HCT116 (cell line): ENCODE data around the gene RAD23A. TPM values are rescaled to one million over a fixed set of nuclear protein-coding genes. Genes with fewer than 3 reads are reported as not detected.

ENCODE experiments used
- ATAC-seq: fragments of 200-7000 bp; cut with Tn5 transposase; 2 replicates; pipeline ENCODE4 v1.9.1; 2020; ENCODE audit warnings: mild to moderate bottlenecking, moderate library complexity
- BruUV-seq: library from RNA; stranded (reverse); fragments of 400-500 nt; replicated peaks from 2 replicates; lab custom pipeline; 2021; lab: Mats Ljungman, UMichigan
- CTCF ChIA-PET: fragments of 300-600 bp; sonication (Branson Sonifier 250); formaldehyde crosslinking; loops from one replicate; lab custom pipeline; 2021; ENCODE audit warnings: antibody characterized with exemption; lab: Charles Lee
- POLR2A ChIA-PET: fragments of 300-600, 350-600 bp; sonication (Branson Sonifier 250); formaldehyde crosslinking; loops from one replicate; lab custom pipeline; 2021; ENCODE audit warnings: antibody characterized with exemption; lab: Charles Lee
- RAD21 ChIA-PET, 2 experiments: fragments of 300-600 bp; sonication (Branson Sonifier 250); formaldehyde crosslinking; loops; one replicate each; lab custom pipeline; 2023; ENCODE audit warnings: low total read pairs in 2 of 2; ENCODE audit not compliant: uncharacterized antibody in 2 of 2, unreplicated experiment in 2 of 2, low non-redundant PET in 1 of 2; lab: Charles Lee
- DNase-seq: peaks from one replicate; pipeline ENCODE4 v3.0.0-alpha.2; 2010; ENCODE audit warnings: low read depth, low spot score
- H2AFZ ChIP-seq: fragments of 200-600 bp; shearing (Covaris generic), sonication (generic); 2 replicates; pipeline ENCODE4 v1.6.1; 2017; ENCODE audit warnings: low read depth, mixed run types, mixed read lengths, antibody characterized with exemption, low read length; ENCODE audit not compliant: poor library complexity, severe bottlenecking
- H3K27ac ChIP-seq: 2 replicates; pipeline ENCODE4 v1.5.1; 2012; ENCODE audit warnings: low read depth, low read length
- H3K27me3 ChIP-seq: fragments of 200-600 bp; sonication (generic); 2 replicates; pipeline ENCODE4 v1.6.1; 2016; ENCODE audit warnings: mixed run types, low read length, mixed read lengths; ENCODE audit not compliant: insufficient read depth
- H3K36me3 ChIP-seq, 2 experiments: fragments of 200-500 bp in 1 of 2; fragments of 200-600 bp in 1 of 2; sonication (Bioruptor generic) in 1 of 2; sonication (generic) in 1 of 2; 2 replicates each; pipeline versions ENCODE4 v1.5.1 to v1.6.1; 2014 to 2016; ENCODE audit warnings: low read length in 2 of 2, inconsistent platforms in 1 of 2, mixed read lengths in 1 of 2, mixed run types in 1 of 2; ENCODE audit not compliant: insufficient read depth in 2 of 2, control insufficient read depth in 1 of 2
- H3K4me1 ChIP-seq, 2 experiments: fragments of 200-600 bp in 1 of 2; sonication (generic) in 1 of 2; 2 replicates each; pipeline versions ENCODE4 v1.5.1 to v1.6.1; 2012 to 2017; ENCODE audit warnings: low read length in 2 of 2, inconsistent platforms in 1 of 2, mild to moderate bottlenecking in 1 of 2, mixed read lengths in 1 of 2, mixed run types in 1 of 2, moderate library complexity in 1 of 2; ENCODE audit not compliant: insufficient read depth in 2 of 2, control insufficient read depth in 1 of 2
- H3K4me2 ChIP-seq: fragments of 200-600 bp; sonication (generic); 2 replicates; pipeline ENCODE4 v1.6.1; 2017; ENCODE audit warnings: mixed run types, low read length, mixed read lengths
- H3K4me3 ChIP-seq, 2 experiments: fragments of 200-600 bp in 1 of 2; sonication (generic) in 1 of 2; replicated peaks in 1 of 2; 2 replicates each; pipeline ENCODE4 v1.5.1; 2011 to 2016; ENCODE audit warnings: low read length in 2 of 2, control low read depth in 1 of 2, low read depth in 1 of 2, mild to moderate bottlenecking in 1 of 2, mixed read lengths in 1 of 2, mixed run types in 1 of 2
- H3K79me2 ChIP-seq: fragments of 200-600 bp; sonication (generic); 2 replicates; pipeline ENCODE4 v1.6.1; 2017; ENCODE audit warnings: mild to moderate bottlenecking, mixed run types, low read length, moderate library complexity, mixed read lengths; ENCODE audit not compliant: insufficient read depth
- H3K9ac ChIP-seq: fragments of 200-600 bp; sonication (generic); 2 replicates; pipeline ENCODE4 v1.6.1; 2016; ENCODE audit warnings: low read length, mixed read lengths
- H3K9me2 ChIP-seq: fragments of 200-600 bp; sonication (generic), shearing (Covaris generic); 2 replicates; pipeline ENCODE4 v1.6.1; 2017; ENCODE audit warnings: mixed run types, mild to moderate bottlenecking, moderate library complexity; ENCODE audit not compliant: insufficient read depth
- H3K9me3 ChIP-seq, 2 experiments: fragments of 200-500 bp in 1 of 2; fragments of 200-600 bp in 1 of 2; sonication (Bioruptor generic) in 1 of 2; sonication (generic) in 1 of 2; 2 replicates each; pipeline ENCODE4 v1.6.1; 2014 to 2017; ENCODE audit warnings: low read length in 2 of 2, mixed read lengths in 2 of 2, inconsistent platforms in 1 of 2, low read depth in 1 of 2, mild to moderate bottlenecking in 1 of 2, mixed run types in 1 of 2, moderate library complexity in 1 of 2; ENCODE audit not compliant: control insufficient read depth in 1 of 2, insufficient read depth in 1 of 2
- H4K20me1 ChIP-seq: fragments of 200-600 bp; sonication (generic), shearing (Covaris generic); 2 replicates; pipeline ENCODE4 v1.6.1; 2017; ENCODE audit warnings: mixed run types, mild to moderate bottlenecking, moderate library complexity; ENCODE audit not compliant: insufficient read depth
- CEBPB ChIP-seq: IDR thresholded peaks from 2 replicates; pipeline ENCODE4 v1.6.1; 2012; ENCODE audit warnings: low read depth
- JUND ChIP-seq: IDR thresholded peaks from 2 replicates; pipeline ENCODE4 v1.6.1; 2012
- POLR2A ChIP-seq: IDR thresholded peaks from 2 replicates; pipeline ENCODE4 v1.7.0; 2011; ENCODE audit warnings: borderline replicate concordance; ENCODE audit not compliant: insufficient read depth, insufficient read length; ENCODE audit errors: extremely low read depth
- POLR2AphosphoS5 ChIP-seq: IDR thresholded peaks from 2 replicates; pipeline ENCODE4 v1.6.1; 2011; ENCODE audit warnings: mild to moderate bottlenecking, low read depth, low read length, moderate library complexity
- RAD21 ChIP-seq: IDR thresholded peaks from 2 replicates; pipeline ENCODE4 v1.6.1; 2012; ENCODE audit warnings: low read depth, mild to moderate bottlenecking
- SIN3A ChIP-seq: IDR thresholded peaks from 2 replicates; pipeline ENCODE4 v1.6.1; 2012; ENCODE audit warnings: low read depth
- TCF7L2 ChIP-seq: IDR thresholded peaks from 2 replicates; pipeline ENCODE4 v1.7.0; 2011; ENCODE audit warnings: borderline replicate concordance, inconsistent platforms; ENCODE audit not compliant: insufficient read depth, insufficient read length; ENCODE audit errors: extremely low read depth
- YY1 ChIP-seq: IDR thresholded peaks from 2 replicates; pipeline ENCODE4 v1.6.1; 2011; ENCODE audit warnings: low read length, low read depth, moderate library complexity, mild to moderate bottlenecking; ENCODE audit not compliant: insufficient replicate concordance; ENCODE audit errors: extremely low read depth
- ZFX ChIP-seq: fragments of 450-650 bp; IDR thresholded peaks from 2 replicates; pipeline ENCODE4 v1.6.1; 2017
- ZNF274 ChIP-seq: fragments of 200-500 bp; sonication (Bioruptor generic); IDR thresholded peaks from 2 replicates; pipeline ENCODE4 v1.6.1; 2014; ENCODE audit warnings: mild to moderate bottlenecking, low read depth, low read length, inconsistent platforms
- intact Hi-C: fragments of 100-400 bp; cut with micrococcal nuclease; formaldehyde crosslinking; loops from 2 replicates; pipeline ENCODE4 v1.10.0; 2022
- total RNA-seq: library from RNA; stranded (reverse); gene quantifications from one replicate; pipeline ENCODE4 v1.2.1, GENCODE V29; 2021; ENCODE audit not compliant: unreplicated experiment
- TF ChIP-seq, protein P1 (sequence below): IDR thresholded peaks from 2 replicates; pipeline ENCODE4 v1.6.1; 2012
- TF ChIP-seq, protein P2 (sequence below): IDR thresholded peaks from 2 replicates; pipeline ENCODE4 v1.6.1; 2012; ENCODE audit warnings: low read depth
- TF ChIP-seq, protein P3 (sequence below), 3 experiments: fragments of 200-600 bp in 1 of 3; sonication (generic) in 1 of 3; IDR thresholded peaks in 2 of 3; conservative IDR thresholded peaks in 1 of 3; 2 replicates each; pipeline ENCODE4 v1.5.1; 2012 to 2017; ENCODE audit warnings: low read depth in 2 of 3, low read length in 2 of 3, antibody characterized with exemption in 1 of 3, borderline replicate concordance in 1 of 3, control low read depth in 1 of 3, mild to moderate bottlenecking in 1 of 3, mixed read lengths in 1 of 3, mixed run types in 1 of 3, moderate library complexity in 1 of 3; ENCODE audit not compliant: insufficient read depth in 1 of 3

Gene RAD23A
- total RNA-seq, 1 experiment from 2014 or later, result 163 TPM

DNA sequence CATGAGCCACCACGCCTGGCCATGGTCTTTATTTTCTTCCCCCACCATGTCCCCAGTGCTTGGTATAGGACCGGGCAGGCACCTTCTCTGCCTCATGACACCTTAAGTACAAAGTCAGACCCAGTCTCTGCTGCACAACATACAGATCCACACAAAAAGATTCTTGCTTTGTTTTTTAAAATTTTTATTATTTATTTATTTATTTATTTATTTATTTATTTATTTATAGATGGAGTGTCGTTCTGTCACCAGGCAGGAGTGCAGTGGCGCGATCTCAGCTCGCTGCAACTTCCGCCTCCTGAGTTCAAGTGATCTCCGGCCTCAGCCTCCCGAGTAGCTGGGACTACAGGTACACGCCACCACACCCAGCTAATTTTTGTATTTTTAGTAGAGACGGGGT is 47.1 kb downstream of the RAD23A start:
- ChIA-PET RAD21 (no interaction called here), POLR2A (interaction anchor here (0.7 kb wide), 1 partner anchor 160 kb away, joined by 3 read pairs; no protein-coding TSS in a partner anchor), CTCF (interaction anchor here (1.1 kb wide), 1 partner anchor 27 kb away, joined by 3 read pairs; no protein-coding TSS in a partner anchor)
- no peaks in the 10 kb centered on the region for H3K9me3 ChIP-seq
- H3K4me1 ChIP-seq, result peaks cover 5 to 17% of the 10 kb centered on the region in 2 experiments; a peak in 3 of 4 replicates
- H3K9me2 ChIP-seq, result no peaks in the 10 kb centered on the region
- no peak overlapping the region for H2AFZ ChIP-seq
- DNase-seq (no peak), ATAC-seq (no peak)
- TF ChIP-seq RAD21, result no peak
- TF ChIP-seq CEBPB, result no peak
- TF ChIP-seq JUND, result no peak
- TF ChIP-seq ZNF274, result no peak
- no peak for TF ChIP-seq POLR2A
- no peak for TF ChIP-seq POLR2AphosphoS5
- TF ChIP-seq, protein P1, sequence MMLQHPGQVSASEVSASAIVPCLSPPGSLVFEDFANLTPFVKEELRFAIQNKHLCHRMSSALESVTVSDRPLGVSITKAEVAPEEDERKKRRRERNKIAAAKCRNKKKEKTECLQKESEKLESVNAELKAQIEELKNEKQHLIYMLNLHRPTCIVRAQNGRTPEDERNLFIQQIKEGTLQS, result no peak
- H3K79me2 ChIP-seq, result peaks cover 12% of the 10 kb centered on the region; the same call in 1 of the 2 replicates
- H4K20me1 ChIP-seq, result no peaks in the 10 kb centered on the region
- no peak overlapping the region for H3K4me2 ChIP-seq
- H3K9ac ChIP-seq, result no peak overlapping the region
- H3K36me3 ChIP-seq, result no peaks in the 10 kb centered on the region
- no peak overlapping the region for H3K27ac ChIP-seq
- intact Hi-C loops, result no loop called here
- no peak overlapping the region for H3K4me3 ChIP-seq
- no peaks in the 10 kb centered on the region for H3K27me3 ChIP-seq
- no TSS peak for BruUV-seq

DNA sequence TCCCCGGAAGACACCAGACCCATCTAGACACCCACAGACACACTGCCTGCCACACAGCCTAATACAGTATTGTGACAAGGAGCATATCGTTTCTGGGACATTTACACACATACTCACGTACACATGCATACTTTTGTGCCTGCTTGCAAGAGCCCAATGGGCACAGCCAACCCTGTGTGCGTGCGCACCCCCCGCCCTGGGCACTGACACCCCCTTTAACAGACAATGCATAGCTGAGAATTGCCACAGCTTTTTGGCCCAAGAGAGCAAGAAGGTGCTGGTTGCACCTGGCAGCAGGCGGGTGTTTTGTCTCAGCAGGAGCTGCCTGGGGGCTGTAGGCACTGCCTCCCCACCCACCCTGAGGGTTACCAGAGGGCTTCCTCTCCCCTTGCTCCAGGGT is 47.9 kb downstream of the RAD23A start:
- POLR2A ChIA-PET, result no interaction called here
- Histone ChIP-seq H3K27me3 (no peaks in the 10 kb centered on the region), H3K9me3 (no peaks in the 10 kb centered on the region), H3K4me1 (peaks cover 5 to 17% of the 10 kb centered on the region in 2 experiments; a peak in 3 of 4 replicates), H4K20me1 (no peaks in the 10 kb centered on the region), H3K9ac (no peak overlapping the region), H3K9me2 (no peaks in the 10 kb centered on the region), H2AFZ (no peak overlapping the region), H3K4me3 (no peak overlapping the region), H3K4me2 (no peak overlapping the region), H3K27ac (no peak overlapping the region), H3K36me3 (0 out of 4 replicates have a peak, but pooled peaks cover 0 to 1% of the 10 kb centered on the region in 2 experiments), H3K79me2 (peaks cover 17% of the 10 kb centered on the region; the same call in 1 of the 2 replicates)
- ATAC-seq, result no peak
- intact Hi-C loops, result no loop called here
- CTCF ChIA-PET, result no interaction called here
- RAD21 ChIA-PET, result no interaction called here
- DNase-seq, result no peak
- TF ChIP-seq YY1 (no peak), TCF7L2 (no peak), ZFX (no peak), JUND (no peak), SIN3A (no peak), CEBPB (no peak)
- TF ChIP-seq, protein P2, sequence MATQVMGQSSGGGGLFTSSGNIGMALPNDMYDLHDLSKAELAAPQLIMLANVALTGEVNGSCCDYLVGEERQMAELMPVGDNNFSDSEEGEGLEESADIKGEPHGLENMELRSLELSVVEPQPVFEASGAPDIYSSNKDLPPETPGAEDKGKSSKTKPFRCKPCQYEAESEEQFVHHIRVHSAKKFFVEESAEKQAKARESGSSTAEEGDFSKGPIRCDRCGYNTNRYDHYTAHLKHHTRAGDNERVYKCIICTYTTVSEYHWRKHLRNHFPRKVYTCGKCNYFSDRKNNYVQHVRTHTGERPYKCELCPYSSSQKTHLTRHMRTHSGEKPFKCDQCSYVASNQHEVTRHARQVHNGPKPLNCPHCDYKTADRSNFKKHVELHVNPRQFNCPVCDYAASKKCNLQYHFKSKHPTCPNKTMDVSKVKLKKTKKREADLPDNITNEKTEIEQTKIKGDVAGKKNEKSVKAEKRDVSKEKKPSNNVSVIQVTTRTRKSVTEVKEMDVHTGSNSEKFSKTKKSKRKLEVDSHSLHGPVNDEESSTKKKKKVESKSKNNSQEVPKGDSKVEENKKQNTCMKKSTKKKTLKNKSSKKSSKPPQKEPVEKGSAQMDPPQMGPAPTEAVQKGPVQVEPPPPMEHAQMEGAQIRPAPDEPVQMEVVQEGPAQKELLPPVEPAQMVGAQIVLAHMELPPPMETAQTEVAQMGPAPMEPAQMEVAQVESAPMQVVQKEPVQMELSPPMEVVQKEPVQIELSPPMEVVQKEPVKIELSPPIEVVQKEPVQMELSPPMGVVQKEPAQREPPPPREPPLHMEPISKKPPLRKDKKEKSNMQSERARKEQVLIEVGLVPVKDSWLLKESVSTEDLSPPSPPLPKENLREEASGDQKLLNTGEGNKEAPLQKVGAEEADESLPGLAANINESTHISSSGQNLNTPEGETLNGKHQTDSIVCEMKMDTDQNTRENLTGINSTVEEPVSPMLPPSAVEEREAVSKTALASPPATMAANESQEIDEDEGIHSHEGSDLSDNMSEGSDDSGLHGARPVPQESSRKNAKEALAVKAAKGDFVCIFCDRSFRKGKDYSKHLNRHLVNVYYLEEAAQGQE, result no peak
- TF ChIP-seq, protein P1, result no peak
- TF ChIP-seq, protein P3, sequence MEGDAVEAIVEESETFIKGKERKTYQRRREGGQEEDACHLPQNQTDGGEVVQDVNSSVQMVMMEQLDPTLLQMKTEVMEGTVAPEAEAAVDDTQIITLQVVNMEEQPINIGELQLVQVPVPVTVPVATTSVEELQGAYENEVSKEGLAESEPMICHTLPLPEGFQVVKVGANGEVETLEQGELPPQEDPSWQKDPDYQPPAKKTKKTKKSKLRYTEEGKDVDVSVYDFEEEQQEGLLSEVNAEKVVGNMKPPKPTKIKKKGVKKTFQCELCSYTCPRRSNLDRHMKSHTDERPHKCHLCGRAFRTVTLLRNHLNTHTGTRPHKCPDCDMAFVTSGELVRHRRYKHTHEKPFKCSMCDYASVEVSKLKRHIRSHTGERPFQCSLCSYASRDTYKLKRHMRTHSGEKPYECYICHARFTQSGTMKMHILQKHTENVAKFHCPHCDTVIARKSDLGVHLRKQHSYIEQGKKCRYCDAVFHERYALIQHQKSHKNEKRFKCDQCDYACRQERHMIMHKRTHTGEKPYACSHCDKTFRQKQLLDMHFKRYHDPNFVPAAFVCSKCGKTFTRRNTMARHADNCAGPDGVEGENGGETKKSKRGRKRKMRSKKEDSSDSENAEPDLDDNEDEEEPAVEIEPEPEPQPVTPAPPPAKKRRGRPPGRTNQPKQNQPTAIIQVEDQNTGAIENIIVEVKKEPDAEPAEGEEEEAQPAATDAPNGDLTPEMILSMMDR (IDR thresholded peaks at IDR 0.05 in 2 of 3, conservative IDR thresholded peaks at IDR 0.05 in 1 of 3; ENCODE audit: borderline replicate concordance in 1 of 3, insufficient read depth in 1 of 3, low read depth in 2 of 3, low read length in 2 of 3), result no peak
- BruUV-seq, result no TSS peak
